Effector memory CD4-positive, alpha-beta T cell (primary cell): Measurements from ENCODE around the gene CHRNA9.

Experiments
- DNase-seq, 3 donors: peaks; one replicate each; pipeline ENCODE4 v3.0.0-alpha.2; 2020
- H3K27ac ChIP-seq: 2 replicates; pipeline ENCODE4 v1.7.0; 2013; ENCODE audit warnings: mild to moderate bottlenecking, low read length, moderate library complexity; ENCODE audit not compliant: insufficient read depth, poor library complexity, severe bottlenecking
- H3K27me3 ChIP-seq: replicated peaks from 2 replicates; pipeline ENCODE4 v1.7.0; 2013; ENCODE audit warnings: mild to moderate bottlenecking, low read length; ENCODE audit not compliant: insufficient read depth, control insufficient read depth, poor library complexity, severe bottlenecking
- H3K36me3 ChIP-seq: 2 replicates; pipeline ENCODE4 v1.7.0; 2013; ENCODE audit warnings: mild to moderate bottlenecking, low read length, moderate library complexity; ENCODE audit not compliant: control insufficient read depth, insufficient read depth
- H3K4me1 ChIP-seq: 2 replicates; pipeline ENCODE4 v1.7.0; 2013; ENCODE audit warnings: low read length, mild to moderate bottlenecking; ENCODE audit not compliant: control insufficient read depth, insufficient read depth, poor library complexity, severe bottlenecking
- H3K4me3 ChIP-seq: 2 replicates; pipeline ENCODE4 v1.7.0; 2013; ENCODE audit warnings: low read length, low read depth, mild to moderate bottlenecking; ENCODE audit not compliant: insufficient read depth, poor library complexity, severe bottlenecking
- H3K9me3 ChIP-seq: 2 replicates; pipeline ENCODE4 v1.7.0; 2013; ENCODE audit warnings: mild to moderate bottlenecking, low read length, moderate library complexity; ENCODE audit not compliant: control insufficient read depth

CHRNA9 gene

GRCh38 chr4:40335525-40335894 is 377 bp downstream of the CHRNA9 start:
- Histone ChIP-seq H3K9me3 (no peaks in the 10 kb centered on the region), H3K27ac (no peak overlapping the region)
- no peak for DNase-seq

GRCh38 chr4:40337051-40337450 is 1.9 kb downstream of the CHRNA9 start:
- Histone ChIP-seq H3K4me3 (no peak overlapping the region), H3K27ac (no peak overlapping the region), H3K4me1 (no peaks in the 10 kb centered on the region), H3K9me3 (no peaks in the 10 kb centered on the region), H3K36me3 (no peaks in the 10 kb centered on the region), H3K27me3 (no peaks in the 10 kb centered on the region)
- no peak for DNase-seq

More at GRCh38 chr4:40335525-40335894, 377 bp downstream of the CHRNA9 start:
- Histone ChIP-seq H3K27me3 (no peaks in the 10 kb centered on the region), H3K4me3 (no peak overlapping the region), H3K36me3 (no peaks in the 10 kb centered on the region), H3K4me1 (no peaks in the 10 kb centered on the region)

DNA sequence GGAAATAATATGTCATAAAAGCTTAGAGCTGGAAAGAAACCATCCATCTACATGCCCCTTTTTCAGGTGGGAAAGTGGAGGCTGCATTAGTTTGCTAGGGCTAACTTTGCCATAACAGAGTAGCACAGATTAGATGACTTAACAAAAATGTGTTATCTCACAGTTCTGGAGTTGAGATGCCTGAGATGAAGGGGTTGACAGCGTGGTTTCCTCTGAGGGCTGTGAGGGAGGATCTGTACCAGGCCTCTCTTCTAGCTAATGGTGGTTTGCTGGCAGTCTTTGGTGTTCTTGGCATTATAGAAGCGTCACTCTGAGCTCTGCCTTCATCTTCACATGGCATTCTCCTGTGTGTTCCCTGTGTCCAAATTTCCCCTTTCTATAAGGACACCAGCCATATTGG is 2.4 kb downstream of the CHRNA9 start:
- Histone ChIP-seq H3K36me3 (no peaks in the 10 kb centered on the region), H3K27ac (no peak overlapping the region), H3K4me1 (no peaks in the 10 kb centered on the region), H3K9me3 (no peaks in the 10 kb centered on the region), H3K27me3 (no peaks in the 10 kb centered on the region), H3K4me3 (no peak overlapping the region)
- DNase-seq, result no peak

DNA sequence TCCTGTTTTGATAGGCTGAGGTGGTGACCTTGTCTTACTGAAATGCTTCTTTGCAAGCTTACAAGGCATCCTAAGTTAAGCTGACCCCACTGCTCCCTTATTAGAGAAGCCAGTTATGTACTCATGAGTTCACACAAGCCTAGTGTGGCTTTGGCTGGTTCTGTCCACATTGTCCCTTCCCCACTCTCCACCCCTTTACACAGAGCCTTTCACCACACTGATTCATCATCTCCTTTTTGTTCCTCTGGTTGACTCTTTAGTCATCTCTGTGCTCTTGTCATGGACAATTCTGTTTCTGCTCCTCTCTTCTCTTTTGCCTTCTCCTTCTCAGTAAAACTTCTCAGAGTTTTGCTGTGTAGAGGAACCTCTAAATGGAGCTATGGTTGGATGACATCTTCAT is 4.9 kb downstream of the CHRNA9 start:
- H3K36me3 ChIP-seq, result no peaks in the 10 kb centered on the region
- DNase-seq, result no peak
- no peaks in the 10 kb centered on the region for H3K27me3 ChIP-seq
- no peak overlapping the region for H3K4me3 ChIP-seq
- H3K9me3 ChIP-seq, result no peaks in the 10 kb centered on the region
- no peaks in the 10 kb centered on the region for H3K4me1 ChIP-seq
- no peak overlapping the region for H3K27ac ChIP-seq

DNA sequence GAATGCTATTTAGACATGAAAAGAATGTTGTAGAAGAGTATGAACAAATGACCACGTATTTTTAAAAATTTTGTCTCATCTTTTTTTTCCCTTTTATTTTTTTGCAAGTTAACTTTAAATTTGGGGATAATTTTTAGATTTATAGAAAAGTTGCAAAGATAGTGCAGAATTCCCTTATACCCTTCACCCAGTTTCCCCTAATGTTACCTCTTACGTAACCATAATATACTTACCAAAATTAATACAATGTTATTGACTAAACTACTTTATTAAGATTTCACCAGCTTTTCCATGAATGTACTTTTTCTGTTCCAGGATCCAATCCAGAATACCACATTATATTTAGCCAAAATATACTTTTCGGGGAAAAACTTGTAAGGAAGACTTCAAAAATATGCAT is 12.3 kb downstream of the CHRNA9 start:
- no peaks in the 10 kb centered on the region for H3K9me3 ChIP-seq
- H3K4me3 ChIP-seq, result no peak overlapping the region
- H3K4me1 ChIP-seq, result no peaks in the 10 kb centered on the region
- H3K27me3 ChIP-seq, result no peaks in the 10 kb centered on the region
- DNase-seq, result no peak
- H3K27ac ChIP-seq, result no peak overlapping the region
- no peaks in the 10 kb centered on the region for H3K36me3 ChIP-seq

- Histone ChIP-seq H3K27me3 (no peaks in the 10 kb centered on the region), H3K4me3 (no peak overlapping the region), H3K4me1 (no peaks in the 10 kb centered on the region), H3K36me3 (no peaks in the 10 kb centered on the region), H3K9me3 (no peaks in the 10 kb centered on the region), H3K27ac (no peak overlapping the region)
- no peak for DNase-seq
These were observed 12.9 kb downstream of the CHRNA9 start for GRCh38 chr4:40348000-40348399.

DNA sequence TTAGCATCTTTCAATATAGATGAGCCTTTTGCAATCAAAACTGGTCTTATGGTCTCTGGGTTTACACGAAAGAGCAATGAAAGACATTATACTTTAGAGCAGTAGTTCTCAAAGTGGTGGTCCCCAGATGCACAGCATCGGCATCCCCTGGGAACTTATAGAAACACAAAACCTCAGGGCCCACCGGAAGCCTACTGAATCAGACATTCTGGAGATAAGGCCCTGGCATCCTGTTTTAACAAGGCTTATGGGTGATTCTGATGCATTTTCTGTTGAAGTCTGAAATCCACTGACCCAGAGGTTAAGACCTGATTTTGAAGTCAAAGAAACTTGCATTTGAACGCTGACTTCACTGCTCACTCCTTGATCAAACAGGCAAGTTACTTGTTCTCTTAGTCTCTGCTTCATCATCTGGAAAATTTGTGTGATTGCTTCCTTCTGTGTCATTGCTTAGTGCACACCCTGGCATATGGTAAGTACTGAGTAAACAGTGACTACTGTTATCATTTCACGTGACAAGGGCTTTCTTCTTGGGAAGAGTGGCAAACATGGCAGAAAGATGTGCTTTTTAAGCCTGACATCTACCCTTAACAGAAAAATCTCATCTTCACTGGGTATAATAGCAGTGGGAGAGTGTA is 14.5 kb downstream of the CHRNA9 start:
- Histone ChIP-seq H3K27me3 (no peaks in the 10 kb centered on the region), H3K36me3 (no peaks in the 10 kb centered on the region), H3K27ac (no peak overlapping the region), H3K4me1 (no peaks in the 10 kb centered on the region), H3K9me3 (no peaks in the 10 kb centered on the region), H3K4me3 (no peak overlapping the region)
- DNase-seq, result no peak

GRCh38 chr4:40350627-40351227 is 15.6 kb downstream of the CHRNA9 start:
- Histone ChIP-seq H3K4me3 (no peak overlapping the region), H3K27ac (no peak overlapping the region), H3K36me3 (no peaks in the 10 kb centered on the region), H3K4me1 (no peaks in the 10 kb centered on the region), H3K27me3 (no peaks in the 10 kb centered on the region), H3K9me3 (no peaks in the 10 kb centered on the region)
- DNase-seq, result no peak

- H3K27ac ChIP-seq, result no peak overlapping the region
- no peaks in the 10 kb centered on the region for H3K9me3 ChIP-seq
- no peaks in the 10 kb centered on the region for H3K4me1 ChIP-seq
- no peaks in the 10 kb centered on the region for H3K36me3 ChIP-seq
- no peak overlapping the region for H3K4me3 ChIP-seq
- DNase-seq, result no peak
- no peaks in the 10 kb centered on the region for H3K27me3 ChIP-seq
These were observed 19.0 kb downstream of the CHRNA9 start for GRCh38 chr4:40354158-40354557.

GRCh38 chr4:40355131-40355530 is 20.0 kb downstream of the CHRNA9 start:
- Histone ChIP-seq H3K27me3 (no peaks in the 10 kb centered on the region), H3K36me3 (no peaks in the 10 kb centered on the region), H3K4me1 (no peaks in the 10 kb centered on the region), H3K27ac (no peak overlapping the region), H3K9me3 (no peaks in the 10 kb centered on the region), H3K4me3 (no peak overlapping the region)
- DNase-seq, result no peak
